ENCODE data around the gene CDK2AP2.

DNA sequence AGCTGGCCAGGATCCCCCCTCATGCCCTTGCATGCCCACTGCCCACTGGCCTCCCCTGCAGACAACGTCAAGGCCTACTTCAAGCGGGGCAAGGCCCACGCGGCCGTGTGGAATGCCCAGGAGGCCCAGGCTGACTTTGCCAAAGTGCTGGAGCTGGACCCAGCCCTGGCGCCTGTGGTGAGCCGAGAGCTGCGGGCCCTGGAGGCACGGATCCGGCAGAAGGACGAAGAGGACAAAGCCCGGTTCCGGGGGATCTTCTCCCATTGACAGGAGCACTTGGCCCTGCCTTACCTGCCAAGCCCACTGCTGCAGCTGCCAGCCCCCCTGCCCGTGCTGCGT lies 17.3 kb downstream of the CDK2AP2 start:
- TF ChIP-seq CTCF (IDR thresholded peaks at IDR 0.05; ENCODE audit: insufficient read depth, low read depth, low read length) = no peak
- no peak for TF ChIP-seq EZH2 (IDR thresholded peaks at IDR 0.05; ENCODE audit: insufficient read depth, low read length)

All from astrocyte (in vitro differentiated cells and primary cell).